CMK (cell line): ENCODE measurements around the gene ADM2.
"Not testable (repeated sequence)": the region's sequence is repeated elsewhere in the genome, so short reads cannot be mapped to it uniquely, and the experiment has no call there.

Experiments used
- DNase-seq: peaks from one replicate; pipeline ENCODE4 v3.0.0-alpha.2; 2010; ENCODE audit warnings: low read depth

The ADM2 gene

GRCh38 chr22:50506611-50507420, 25.5 kb downstream of the ADM2 start:
- no peak for DNase-seq

DNA sequence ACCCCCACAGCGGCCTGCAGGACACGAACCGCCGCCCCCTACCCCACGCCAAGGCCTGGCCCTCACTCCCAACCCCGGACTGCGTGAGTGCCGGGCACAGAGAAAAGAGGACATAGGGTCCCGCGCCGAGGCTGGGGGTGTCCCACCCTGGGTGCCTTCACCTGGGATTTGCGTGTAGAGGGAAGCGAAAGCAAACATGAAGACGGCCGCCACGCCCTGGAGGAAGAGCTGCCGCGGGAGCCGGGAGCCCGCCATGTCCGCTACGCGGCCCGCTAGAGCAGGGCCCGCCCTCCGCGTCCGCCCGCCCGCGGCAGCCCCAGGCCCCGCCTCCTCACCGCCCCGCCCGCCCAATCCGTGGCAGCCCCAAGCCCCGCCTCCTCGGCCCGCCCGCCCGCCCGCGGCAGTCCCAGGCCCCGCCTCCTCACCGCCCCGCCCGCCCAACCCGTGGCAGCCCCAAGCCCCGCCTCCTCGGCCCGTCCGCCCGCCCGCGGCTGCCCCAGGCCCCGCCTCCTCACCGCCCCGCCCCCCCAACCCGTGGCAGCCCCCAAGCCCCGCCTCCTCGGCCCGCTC, 26.2 kb downstream of the ADM2 start, which contains the start of gene LMF2:
TSS of gene LMF2 (minus strand) at position 282 of the 570 bp plus-strand sequence. CDS start at position 255, 27 bp downstream.
- no peak for DNase-seq

- DNase-seq: peak; percentile 87
Observed at GRCh38 chr22:50507991-50508884, 26.9 kb downstream of the ADM2 start, which contains the start of gene NCAPH2. Gene NCAPH2 (plus strand): TSS chr22:50508224. CDS start chr22:50508338, 114 bp downstream.

- DNase-seq: no peak
Observed at GRCh38 chr22:50508897-50509296, 27.6 kb downstream of the ADM2 start.

GRCh38 chr22:50513175-50513574, 31.8 kb downstream of the ADM2 start:
- DNase-seq: no peak

DNA sequence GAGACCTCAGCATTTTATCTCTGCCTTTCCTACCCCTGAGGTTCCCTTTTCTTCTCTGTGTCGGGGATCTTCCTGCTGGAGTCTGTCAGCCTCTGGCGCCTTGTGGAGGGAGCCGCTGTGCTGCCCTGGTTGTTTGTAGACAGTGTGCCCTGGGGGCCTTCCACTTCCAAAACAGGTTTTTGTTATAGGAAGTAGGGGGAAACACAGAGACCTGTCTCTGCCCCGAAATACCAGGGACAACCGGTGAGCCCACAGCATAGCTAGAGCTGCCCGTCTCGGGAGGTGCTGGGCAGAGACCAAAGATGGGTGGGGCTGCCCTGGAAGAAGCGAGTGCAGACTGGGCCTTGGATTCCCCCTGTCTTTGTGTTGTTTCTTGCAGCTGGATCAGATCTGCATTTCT, 34.7 kb downstream of the ADM2 start:
- DNase-seq: no peak

- no peak for DNase-seq
Observed at GRCh38 chr22:50516891-50517290, 35.5 kb downstream of the ADM2 start.

GRCh38 chr22:50517495-50518260, 36.3 kb downstream of the ADM2 start:
- no peak for DNase-seq

DNA sequence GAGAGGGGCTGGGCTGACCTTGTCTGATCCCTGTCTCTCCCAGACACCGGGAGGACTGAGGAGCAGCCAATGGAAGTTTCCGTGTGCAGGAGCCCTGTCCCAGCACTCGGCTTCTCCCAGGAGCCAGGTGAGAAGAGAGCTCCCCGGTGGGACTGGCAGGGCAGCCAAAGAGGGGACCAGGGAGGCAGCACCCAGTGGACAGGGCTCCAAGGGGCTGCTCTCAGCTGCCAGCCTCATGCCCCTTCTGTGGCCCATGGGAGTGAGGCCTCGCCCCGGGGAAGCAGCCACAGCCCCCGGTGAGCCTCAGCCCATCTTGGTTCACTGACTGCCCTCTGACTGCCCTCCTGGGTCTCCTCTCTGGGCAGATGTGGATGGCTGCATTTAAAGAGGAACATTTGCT, 37.3 kb downstream of the ADM2 start:
- DNase-seq: no peak

DNA sequence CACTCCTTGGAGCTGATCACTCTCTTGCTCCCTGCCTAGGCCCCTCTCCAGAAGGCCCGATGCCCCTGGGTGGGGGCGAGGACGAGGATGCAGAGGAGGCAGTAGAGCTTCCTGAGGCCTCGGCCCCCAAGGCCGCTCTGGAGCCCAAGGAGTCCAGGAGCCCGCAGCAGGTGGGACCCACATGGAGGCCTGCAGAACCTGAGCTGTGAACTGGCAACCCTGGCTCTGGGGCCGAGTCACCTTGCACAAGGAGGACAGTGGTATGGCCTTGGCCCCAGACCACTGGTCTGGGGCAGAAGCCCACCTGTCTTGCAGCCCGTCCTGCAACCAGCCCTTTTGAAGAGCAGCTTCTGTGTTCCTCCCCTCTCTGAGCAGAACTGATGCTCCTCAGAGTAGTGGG, 37.8 kb downstream of the ADM2 start:
- no peak for DNase-seq

GRCh38 chr22:50520184-50520583, 38.8 kb downstream of the ADM2 start:
- not testable (repeated sequence) for DNase-seq

DNA sequence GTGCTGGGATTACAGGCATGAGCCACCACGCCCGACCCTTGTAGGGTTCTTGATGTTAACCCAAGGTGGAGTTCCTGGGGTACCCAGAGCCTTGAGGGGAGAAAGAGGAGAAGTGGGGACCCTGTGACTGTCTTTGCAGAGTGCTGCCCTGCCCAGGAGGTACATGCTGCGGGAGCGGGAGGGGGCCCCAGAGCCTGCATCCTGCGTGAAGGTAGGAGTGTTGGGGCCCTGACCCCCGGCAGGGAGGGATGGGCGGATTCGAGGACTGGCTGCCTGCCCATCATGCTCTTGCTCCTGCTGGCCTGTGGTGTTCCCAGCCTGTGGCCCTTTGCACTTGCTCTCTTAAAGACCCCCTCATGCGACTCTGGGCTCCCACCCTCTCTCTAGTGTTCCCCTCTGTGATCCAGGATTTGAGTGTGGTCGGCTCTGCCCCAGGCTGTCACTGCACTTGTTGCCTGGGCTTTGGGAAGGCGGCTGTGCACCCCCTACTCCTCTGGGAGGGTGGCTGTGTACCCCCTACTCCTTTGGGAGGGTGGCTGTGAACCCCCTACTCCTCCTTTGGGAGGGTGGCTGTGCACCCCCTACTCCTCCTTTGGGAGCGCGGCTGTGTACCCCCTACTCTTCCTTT, 39.6 kb downstream of the ADM2 start:
- no peak for DNase-seq

DNA sequence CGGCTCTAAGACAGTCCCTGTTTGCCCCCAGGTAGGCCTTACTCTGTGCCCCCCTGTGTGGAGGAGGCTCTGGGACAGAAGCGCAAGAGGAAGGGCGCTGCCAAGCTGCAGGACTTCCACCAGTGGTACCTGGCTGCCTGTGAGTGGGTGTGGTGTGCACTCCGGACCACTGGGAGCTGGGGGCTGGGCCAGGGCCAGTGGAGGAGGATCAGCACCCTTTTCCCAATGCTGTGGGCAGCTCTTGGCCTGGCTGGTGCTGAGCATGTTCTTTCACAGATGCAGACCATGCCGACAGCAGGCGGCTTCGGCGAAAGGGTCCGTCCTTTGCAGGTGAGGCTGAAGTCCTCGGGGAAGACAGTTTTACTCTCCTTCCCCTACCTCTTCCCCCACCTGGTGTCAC, 40.4 kb downstream of the ADM2 start:
- DNase-seq: no peak

GRCh38 chr22:50522208-50522805, 41.0 kb downstream of the ADM2 start:
- no peak for DNase-seq

DNA sequence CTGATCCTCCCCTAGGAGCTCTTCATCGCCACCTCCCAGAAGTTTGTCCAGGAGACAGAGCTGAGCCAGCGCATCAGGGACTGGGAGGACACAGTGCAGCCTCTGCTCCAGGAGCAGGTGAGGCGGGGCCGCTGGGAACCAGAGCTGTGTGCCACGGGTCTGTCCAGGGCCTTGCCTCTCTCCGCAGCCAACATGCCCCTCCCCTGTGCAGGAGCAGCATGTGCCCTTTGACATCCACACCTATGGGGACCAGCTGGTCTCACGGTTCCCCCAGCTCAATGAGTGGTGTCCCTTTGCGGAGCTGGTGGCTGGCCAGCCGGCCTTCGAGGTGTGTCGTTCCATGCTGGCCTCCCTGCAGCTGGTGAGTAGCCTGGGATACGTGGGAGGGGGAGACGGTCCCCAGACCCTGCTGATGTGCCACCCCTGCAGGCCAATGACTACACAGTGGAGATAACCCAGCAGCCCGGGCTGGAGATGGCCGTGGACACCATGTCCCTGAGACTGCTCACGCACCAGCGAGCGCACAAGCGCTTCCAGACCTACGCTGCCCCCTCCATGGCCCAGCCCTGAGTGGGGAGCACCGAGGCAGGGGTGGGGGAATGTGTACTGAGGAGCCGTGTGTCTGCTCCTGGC, 41.6 kb downstream of the ADM2 start:
- no peak for DNase-seq

DNA sequence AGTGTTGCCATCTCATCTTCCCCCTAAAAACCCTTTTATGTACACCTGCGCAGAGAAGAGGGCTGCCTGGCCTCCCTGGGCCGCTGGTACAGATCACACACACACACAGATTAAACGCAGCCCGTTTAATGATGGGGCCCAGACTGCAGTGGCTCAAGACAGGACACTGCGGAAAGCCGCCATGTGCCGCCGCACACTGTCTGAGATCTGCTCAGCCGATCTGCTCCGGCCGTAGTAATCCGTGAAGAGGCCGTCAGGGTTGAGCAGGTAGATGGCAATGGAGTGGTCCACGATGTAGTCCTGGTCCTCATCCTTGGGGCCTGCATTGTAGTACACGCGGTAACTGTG, 42.1 kb downstream of the ADM2 start:
- no peak for DNase-seq

DNA sequence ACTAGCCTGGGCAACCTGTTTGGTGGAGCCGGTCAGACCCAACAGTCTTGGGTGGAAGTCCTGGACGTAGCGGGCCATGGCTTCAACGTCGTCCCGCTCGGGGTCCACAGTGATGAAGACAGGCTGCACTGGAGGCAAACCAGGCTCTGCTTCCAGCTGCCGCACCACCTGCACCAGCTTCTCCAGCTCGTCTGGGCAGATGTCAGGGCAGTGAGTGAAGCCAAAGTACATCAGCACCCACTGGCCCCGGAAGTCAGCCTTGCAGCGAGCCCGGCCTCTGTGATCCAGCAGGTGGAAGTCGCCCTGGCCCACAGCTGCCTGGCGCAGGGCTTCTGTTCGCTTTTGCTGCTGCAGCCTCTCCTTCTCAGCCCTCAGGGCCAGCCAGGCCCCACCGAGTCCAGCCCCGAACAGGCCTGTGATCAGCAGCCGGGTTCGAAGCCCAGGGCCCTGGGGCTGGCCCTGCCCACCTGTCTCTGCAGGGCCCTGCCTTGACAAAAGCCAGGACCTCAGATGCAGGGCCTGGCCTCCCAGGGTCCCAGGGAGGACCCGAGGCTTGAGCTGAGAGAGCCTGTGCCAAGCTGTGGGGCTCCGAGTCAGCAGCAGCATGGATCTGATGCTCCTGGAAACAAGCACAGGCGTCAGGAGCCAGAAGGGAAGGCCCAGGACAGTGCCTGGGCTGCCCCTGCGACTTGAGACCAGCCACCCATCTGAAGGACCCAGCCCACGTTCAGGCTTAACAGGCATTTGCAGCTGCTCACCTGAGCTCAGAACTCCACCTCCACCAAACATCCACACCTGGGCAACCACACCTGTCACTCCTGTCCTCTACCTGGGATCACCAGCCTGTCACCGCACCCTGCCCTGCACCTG, 42.7 kb downstream of the ADM2 start:
- no peak for DNase-seq

DNA sequence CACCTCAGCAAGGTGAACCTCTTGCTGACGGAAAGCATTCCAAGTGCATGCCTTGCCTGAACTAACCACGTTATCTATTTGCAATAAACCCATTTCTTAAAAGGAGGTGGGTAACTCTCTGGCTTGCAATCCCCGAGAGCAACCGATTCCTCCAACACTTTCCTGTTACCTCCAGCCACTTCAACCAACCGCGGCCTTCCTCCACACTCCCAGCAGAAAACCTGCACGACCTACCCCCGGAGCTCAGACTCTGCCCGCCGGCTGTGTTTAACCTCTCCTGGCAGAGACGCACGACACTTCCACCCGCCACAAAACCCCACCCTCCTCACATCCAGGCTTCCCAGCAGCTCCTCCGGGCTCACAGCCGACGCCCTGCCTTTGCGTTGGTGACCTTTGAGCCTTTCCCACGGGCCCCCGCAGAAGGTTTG, 43.3 kb downstream of the ADM2 start:
- DNase-seq: no peak

DNA sequence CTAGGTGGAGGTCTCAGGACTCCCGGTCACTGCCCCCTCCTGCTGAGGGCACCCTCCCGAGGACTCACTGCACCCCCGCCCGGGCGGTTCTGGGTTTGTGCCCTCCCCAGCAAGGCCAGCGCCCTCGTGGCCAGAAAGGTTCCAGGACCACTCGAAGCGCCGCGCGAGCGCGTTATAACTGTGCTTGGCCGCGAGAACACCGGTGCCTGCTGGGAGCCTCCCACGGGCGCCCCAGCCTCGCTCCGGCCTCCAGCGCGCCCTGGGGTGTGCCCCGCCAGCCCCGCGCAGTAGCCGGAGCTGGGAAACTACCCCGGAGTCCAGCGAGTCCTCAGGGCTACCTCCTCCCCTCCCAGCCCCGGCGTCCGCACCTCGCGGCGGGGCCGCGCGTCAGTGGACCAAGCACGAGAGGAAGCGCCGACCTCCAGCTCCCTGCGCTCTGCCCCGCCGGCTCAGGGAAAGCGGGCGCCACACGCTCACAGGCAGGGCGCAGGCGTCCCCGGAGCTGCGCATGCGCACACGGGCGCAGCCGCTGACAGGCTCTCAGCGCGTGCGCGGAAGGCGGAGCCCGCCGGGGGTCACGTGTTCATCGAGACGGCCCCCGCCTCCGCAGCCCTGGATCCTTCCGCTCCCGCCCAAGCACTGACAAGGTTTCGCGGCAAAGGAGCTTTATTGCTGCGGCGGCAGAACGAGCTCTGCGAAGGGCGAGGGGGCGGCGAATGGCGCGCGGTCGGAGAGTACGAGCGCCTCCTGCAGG, 43.9 kb downstream of the ADM2 start, which contains the start of gene SCO2:
TSS of gene SCO2 (minus strand) at position 495 of the 754 bp plus-strand sequence. CDS start 1,187 bp downstream, outside the sequence.
- DNase-seq: peak; percentile 91
